Fibroblast of lung (primary cell): ENCODE data around the gene ZNF557. TPM values are rescaled to one million over a fixed set of nuclear protein-coding genes. Genes with fewer than 3 reads are reported as not detected.

ENCODE experiments used
- DNase-seq, 2 donors: peaks; one replicate each; pipeline versions ENCODE4 v3.0.0 to v3.0.0-alpha.2; 2010; ENCODE audit warnings: low read depth in 2 of 2
- H2AFZ ChIP-seq: 2 replicates; pipeline ENCODE4 v1.5.1; 2012; ENCODE audit warnings: low read length, control low read depth, inconsistent platforms
- H3K27ac ChIP-seq: 2 replicates; pipeline ENCODE4 v1.5.1; 2011; ENCODE audit warnings: low read length, control low read depth; ENCODE audit not compliant: insufficient read depth
- H3K27me3 ChIP-seq: 2 replicates; pipeline ENCODE4 v1.5.1; 2011; ENCODE audit warnings: mild to moderate bottlenecking, low read length; ENCODE audit not compliant: control insufficient read depth, insufficient read depth
- H3K36me3 ChIP-seq: 2 replicates; pipeline ENCODE4 v1.5.1; 2011; ENCODE audit warnings: low read length; ENCODE audit not compliant: control insufficient read depth, insufficient read depth
- H3K4me1 ChIP-seq: 2 replicates; pipeline ENCODE4 v1.5.1; 2011; ENCODE audit warnings: low read length; ENCODE audit not compliant: control insufficient read depth, insufficient read depth; ENCODE audit errors: extremely low read depth
- H3K4me2 ChIP-seq: 2 replicates; pipeline ENCODE4 v1.5.1; 2011; ENCODE audit warnings: low read length, control low read depth; ENCODE audit not compliant: insufficient read depth; ENCODE audit errors: extremely low read depth
- H3K4me3 ChIP-seq, 4 experiments: fragments of 200-600 bp in 1 of 4; sonication (generic) in 1 of 4; replicated peaks in 1 of 4; 2 replicates each; pipeline ENCODE4 v1.5.1; 2011 to 2016; ENCODE audit warnings: low read length in 4 of 4, low read depth in 3 of 4, mild to moderate bottlenecking in 3 of 4, control low read depth in 2 of 4, inconsistent platforms in 1 of 4, mixed read lengths in 1 of 4; ENCODE audit not compliant: insufficient read depth in 1 of 4; ENCODE audit errors: control extremely low read depth in 1 of 4
- H3K79me2 ChIP-seq: 2 replicates; pipeline ENCODE4 v1.5.1; 2012; ENCODE audit warnings: mild to moderate bottlenecking, low read length, inconsistent platforms; ENCODE audit not compliant: control insufficient read depth, insufficient read depth
- H3K9ac ChIP-seq: 2 replicates; pipeline ENCODE4 v1.5.1; 2011; ENCODE audit warnings: mild to moderate bottlenecking, low read length, control low read depth; ENCODE audit not compliant: insufficient read depth
- H3K9me3 ChIP-seq: 2 replicates; pipeline ENCODE4 v1.5.1; 2012; ENCODE audit warnings: low read depth, low read length; ENCODE audit not compliant: control insufficient read depth, insufficient read depth
- H4K20me1 ChIP-seq: 2 replicates; pipeline ENCODE4 v1.5.1; 2011; ENCODE audit warnings: low read length; ENCODE audit not compliant: control insufficient read depth, insufficient read depth; ENCODE audit errors: extremely low read depth
- EZH2 ChIP-seq: IDR thresholded peaks from 2 replicates; pipeline ENCODE4 v1.5.1; 2012; ENCODE audit warnings: low read length, control low read depth, mild to moderate bottlenecking; ENCODE audit errors: missing control alignments
- polyA plus RNA-seq, 2 donors: library from polyadenylated mRNA; depleted of rRNA in 1 of 2; stranded (reverse) in 1 of 2; unstranded in 1 of 2; fragments of >200 nt; gene quantifications; 2 replicates each; pipeline ENCODE4 v1.2.1, GENCODE V29; 2011 to 2012; ENCODE audit warnings: missing spikeins in 1 of 2
- total RNA-seq: library from RNA; depleted of rRNA; stranded (reverse); fragments of >200 nt; gene quantifications from 2 replicates; pipeline ENCODE4 v1.2.1, GENCODE V29; 2014
- TF ChIP-seq, protein P1 (sequence below), 2 donors: IDR thresholded peaks in 1 of 2; conservative IDR thresholded peaks in 1 of 2; 1 replicate in 1 of 2; 2 replicates in 1 of 2; pipeline ENCODE4 v1.5.1; 2011 to 2012; ENCODE audit warnings: low read length in 2 of 2, control low read depth in 1 of 2, inconsistent platforms in 1 of 2, low read depth in 1 of 2, mild to moderate bottlenecking in 1 of 2

Gene ZNF557
- total and polyA plus RNA-seq, 2 donors (not counting 1 experiment from before 2014, with no cell fraction given): 2.9 to 18.3 TPM

DNA sequence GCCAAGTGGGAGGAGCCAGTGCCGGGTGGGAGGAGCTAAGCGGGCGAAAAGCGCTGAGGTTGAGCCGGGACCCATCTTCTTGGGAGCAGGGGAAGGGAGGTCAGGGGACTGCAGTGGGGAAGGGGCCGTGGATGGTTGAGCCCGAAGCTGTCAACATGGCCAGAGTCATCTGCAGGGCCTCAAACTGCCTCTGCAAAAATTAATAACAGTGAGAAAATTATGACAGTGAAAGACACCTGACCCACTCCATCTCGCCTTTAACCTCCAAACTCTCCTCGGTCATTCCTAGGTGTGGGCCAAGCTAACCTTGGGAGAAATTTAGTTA is 30.1 kb downstream of the ZNF557 start:
- Histone ChIP-seq H3K9me3 (no peaks in the 10 kb centered on the region), H3K36me3 (no peaks in the 10 kb centered on the region), H3K9ac (peak overlapping the region; percentile 86), H3K79me2 (no peaks in the 10 kb centered on the region), H2AFZ (peak overlapping the region; percentile 97), H3K4me3 (peak overlapping the region; percentile 72 to 89 (median 78)), H3K27me3 (no peaks in the 10 kb centered on the region), H3K4me1 (no peaks in the 10 kb centered on the region), H3K4me2 (peak overlapping the region; percentile 40), H3K27ac (peak overlapping the region; percentile 93), H4K20me1 (no peaks in the 10 kb centered on the region)
- TF ChIP-seq, protein P1, sequence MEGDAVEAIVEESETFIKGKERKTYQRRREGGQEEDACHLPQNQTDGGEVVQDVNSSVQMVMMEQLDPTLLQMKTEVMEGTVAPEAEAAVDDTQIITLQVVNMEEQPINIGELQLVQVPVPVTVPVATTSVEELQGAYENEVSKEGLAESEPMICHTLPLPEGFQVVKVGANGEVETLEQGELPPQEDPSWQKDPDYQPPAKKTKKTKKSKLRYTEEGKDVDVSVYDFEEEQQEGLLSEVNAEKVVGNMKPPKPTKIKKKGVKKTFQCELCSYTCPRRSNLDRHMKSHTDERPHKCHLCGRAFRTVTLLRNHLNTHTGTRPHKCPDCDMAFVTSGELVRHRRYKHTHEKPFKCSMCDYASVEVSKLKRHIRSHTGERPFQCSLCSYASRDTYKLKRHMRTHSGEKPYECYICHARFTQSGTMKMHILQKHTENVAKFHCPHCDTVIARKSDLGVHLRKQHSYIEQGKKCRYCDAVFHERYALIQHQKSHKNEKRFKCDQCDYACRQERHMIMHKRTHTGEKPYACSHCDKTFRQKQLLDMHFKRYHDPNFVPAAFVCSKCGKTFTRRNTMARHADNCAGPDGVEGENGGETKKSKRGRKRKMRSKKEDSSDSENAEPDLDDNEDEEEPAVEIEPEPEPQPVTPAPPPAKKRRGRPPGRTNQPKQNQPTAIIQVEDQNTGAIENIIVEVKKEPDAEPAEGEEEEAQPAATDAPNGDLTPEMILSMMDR (conservative IDR thresholded peaks at IDR 0.05 in 1 of 2, IDR thresholded peaks at IDR 0.05 in 1 of 2; ENCODE audit: low read depth in 1 of 2, low read length in 2 of 2): no peak
- TF ChIP-seq EZH2: no peak
- no peak for DNase-seq

DNA sequence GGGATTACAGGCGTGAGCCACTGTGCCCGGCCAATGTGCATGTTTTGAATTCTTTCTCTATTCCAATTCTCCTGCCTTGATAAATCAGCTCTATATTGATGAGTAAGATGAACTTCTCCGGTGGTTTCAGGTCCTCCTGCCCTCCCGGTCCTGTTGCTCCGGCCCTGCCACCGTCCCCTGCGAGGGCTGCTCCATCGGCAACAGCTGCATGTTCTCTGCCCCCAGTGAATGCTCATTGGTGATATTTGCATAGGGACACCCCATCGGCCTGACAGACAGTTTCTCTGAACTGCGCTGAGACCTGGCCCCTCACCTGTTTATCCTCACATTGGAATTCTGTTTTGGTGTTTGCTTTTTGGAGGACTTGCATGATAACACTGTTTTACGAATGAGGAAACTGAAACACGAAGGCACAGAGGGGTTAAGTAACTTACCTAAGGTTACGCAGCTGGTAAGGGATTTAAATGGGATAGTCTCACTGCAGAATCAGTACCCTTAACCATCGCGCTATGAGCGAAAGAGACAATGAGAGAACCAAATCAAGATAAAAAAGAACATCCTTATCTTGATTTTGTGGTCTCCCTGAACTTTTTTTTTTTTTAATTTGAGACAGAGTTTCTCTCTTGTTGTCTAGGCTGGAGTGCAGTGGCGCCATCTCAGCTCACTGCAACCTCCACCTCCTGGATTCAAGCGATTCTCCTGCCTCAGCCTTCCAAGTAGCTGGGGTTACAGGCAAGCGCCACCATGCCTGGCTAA is 32.2 kb downstream of the ZNF557 start:
- Histone ChIP-seq H3K79me2 (no peaks in the 10 kb centered on the region), H4K20me1 (no peaks in the 10 kb centered on the region), H3K4me2 (no peak overlapping the region), H3K27me3 (no peaks in the 10 kb centered on the region), H3K9me3 (no peaks in the 10 kb centered on the region), H3K4me3 (no peak overlapping the region), H3K27ac (no peak overlapping the region), H3K9ac (no peak overlapping the region), H2AFZ (no peak overlapping the region), H3K36me3 (no peaks in the 10 kb centered on the region), H3K4me1 (no peaks in the 10 kb centered on the region)
- DNase-seq: no peak
- TF ChIP-seq, protein P1 (conservative IDR thresholded peaks at IDR 0.05 in 1 of 2, IDR thresholded peaks at IDR 0.05 in 1 of 2; ENCODE audit: low read depth in 1 of 2, low read length in 2 of 2): no peak

DNA sequence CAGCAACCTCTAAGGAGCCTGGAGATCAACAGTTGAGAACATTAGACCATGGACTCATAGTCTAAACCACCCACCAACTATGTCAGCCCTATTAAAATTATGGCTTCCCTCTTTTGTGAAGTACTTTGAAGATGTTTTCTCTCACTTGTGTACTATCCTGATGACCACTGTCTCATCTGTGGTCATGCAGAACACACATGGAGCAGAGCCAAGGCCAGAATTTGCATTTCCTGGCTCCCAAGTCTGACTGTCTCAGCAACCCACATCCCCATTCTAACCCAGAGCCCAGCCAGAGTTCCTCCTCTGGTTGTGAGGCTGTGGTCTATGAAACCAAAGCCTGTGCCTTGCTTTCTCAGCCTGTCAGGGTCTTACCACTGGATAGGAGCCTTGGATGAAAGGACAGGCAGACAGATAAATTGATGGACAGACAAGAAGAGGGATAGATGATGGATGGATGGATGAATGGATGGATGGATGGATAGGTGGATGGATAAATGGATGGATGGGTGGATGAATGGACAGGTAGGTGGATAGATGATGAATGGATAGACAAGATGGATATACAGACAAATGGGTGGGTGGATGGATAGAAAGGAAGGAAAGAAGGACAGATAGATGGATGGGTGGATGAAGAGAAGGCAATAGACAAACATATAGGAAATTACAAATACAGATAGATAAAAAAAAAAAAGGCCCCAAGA is 35.4 kb downstream of the ZNF557 start:
- Histone ChIP-seq H3K27me3 (no peaks in the 10 kb centered on the region), H3K9me3 (no peaks in the 10 kb centered on the region), H3K36me3 (no peaks in the 10 kb centered on the region), H2AFZ (no peak overlapping the region), H3K79me2 (no peaks in the 10 kb centered on the region), H3K4me3 (no peak overlapping the region), H3K4me1 (no peaks in the 10 kb centered on the region), H3K9ac (no peak overlapping the region), H3K27ac (no peak overlapping the region), H4K20me1 (no peaks in the 10 kb centered on the region), H3K4me2 (no peak overlapping the region)
- no peak for TF ChIP-seq EZH2
- TF ChIP-seq, protein P1 (conservative IDR thresholded peaks at IDR 0.05 in 1 of 2, IDR thresholded peaks at IDR 0.05 in 1 of 2; ENCODE audit: low read depth in 1 of 2, low read length in 2 of 2): no peak
- no peak for DNase-seq
